NCI-H748 treated with DMSO at 0.1 percent for 48 hours (cell line): ENCODE data around the gene KCNIP4.

Experiments used
- DNase-seq: peaks from one replicate; lab custom pipeline; 2025; lab: John Stamatoyannopoulos, UW

Gene KCNIP4

GRCh38 chr4:21181716-21182115 lies 766.9 kb downstream of the KCNIP4 start:
- no peak for DNase-seq

GRCh38 chr4:21177871-21178270 lies 770.7 kb downstream of the KCNIP4 start:
- DNase-seq: no peak

- DNase-seq: no peak
Measured at GRCh38 chr4:21177092-21177491, 771.5 kb downstream of the KCNIP4 start.

- DNase-seq: no peak
Measured at GRCh38 chr4:21167711-21168110, 780.9 kb downstream of the KCNIP4 start.

- DNase-seq: no peak
Measured at GRCh38 chr4:21155367-21155766, 793.2 kb downstream of the KCNIP4 start.

GRCh38 chr4:21139327-21139726 lies 809.2 kb downstream of the KCNIP4 start:
- no peak for DNase-seq

GRCh38 chr4:21136051-21136630 lies 812.4 kb downstream of the KCNIP4 start:
- no peak for DNase-seq

GRCh38 chr4:21134994-21135393 lies 813.6 kb downstream of the KCNIP4 start:
- DNase-seq: no peak

GRCh38 chr4:21130606-21131005 lies 818.0 kb downstream of the KCNIP4 start:
- no peak for DNase-seq

GRCh38 chr4:21126014-21126512 lies 822.5 kb downstream of the KCNIP4 start:
- no peak for DNase-seq

GRCh38 chr4:21118301-21118700 lies 830.3 kb downstream of the KCNIP4 start:
- DNase-seq: no peak

- no peak for DNase-seq
Measured at GRCh38 chr4:21117541-21118180, 830.9 kb downstream of the KCNIP4 start.

- DNase-seq: no peak
Measured at GRCh38 chr4:21113496-21114223, 834.9 kb downstream of the KCNIP4 start.

GRCh38 chr4:21102667-21103066 lies 845.9 kb downstream of the KCNIP4 start:
- DNase-seq: no peak

GRCh38 chr4:21097865-21098264 lies 850.7 kb downstream of the KCNIP4 start:
- no peak for DNase-seq

GRCh38 chr4:21097026-21097425 lies 851.5 kb downstream of the KCNIP4 start:
- DNase-seq: no peak

- DNase-seq: no peak
Measured at GRCh38 chr4:21092531-21092930, 856.0 kb downstream of the KCNIP4 start.

GRCh38 chr4:21090094-21090666 lies 858.4 kb downstream of the KCNIP4 start:
- DNase-seq: no peak

GRCh38 chr4:21083413-21083812 lies 865.2 kb downstream of the KCNIP4 start:
- no peak for DNase-seq

GRCh38 chr4:21077967-21078366 lies 870.6 kb downstream of the KCNIP4 start:
- DNase-seq: no peak

- no peak for DNase-seq
Measured at GRCh38 chr4:21067351-21067750, 881.2 kb downstream of the KCNIP4 start.

GRCh38 chr4:21061902-21062301 lies 886.7 kb downstream of the KCNIP4 start:
- DNase-seq: no peak

- no peak for DNase-seq
Measured at GRCh38 chr4:21046141-21046540, 902.4 kb downstream of the KCNIP4 start.
